ENCODE results near the gene RETREG3.

RETREG3 gene

GRCh38 chr17:42531455-42532354 lies 77.5 kb downstream of the RETREG3 start:
- H3K27ac ChIP-seq: peak overlapping the region; percentile 85 to 95
- peak overlapping the region; percentile 75 for H3K4me3 ChIP-seq
- peak; percentile 77 for DNase-seq (ENCODE audit: low spot score)
- peak; percentile 42 for TF ChIP-seq CTCF (IDR thresholded peaks at IDR 0.05)

GRCh38 chr17:42530952-42531454 lies 78.2 kb downstream of the RETREG3 start:
- TF ChIP-seq CTCF (IDR thresholded peaks at IDR 0.05): no peak
- no peak for DNase-seq (ENCODE audit: low spot score)
- Histone ChIP-seq H3K27ac (peak overlapping the region in 1 of 2 donors; percentile 95), H3K4me3 (no peak overlapping the region)
